ENCODE data around the gene ZBED5.
"Not testable (repeated sequence)": the region's sequence is repeated elsewhere in the genome, so short reads cannot be mapped to it uniquely, and the experiment has no call there.

Gene ZBED5

DNA sequence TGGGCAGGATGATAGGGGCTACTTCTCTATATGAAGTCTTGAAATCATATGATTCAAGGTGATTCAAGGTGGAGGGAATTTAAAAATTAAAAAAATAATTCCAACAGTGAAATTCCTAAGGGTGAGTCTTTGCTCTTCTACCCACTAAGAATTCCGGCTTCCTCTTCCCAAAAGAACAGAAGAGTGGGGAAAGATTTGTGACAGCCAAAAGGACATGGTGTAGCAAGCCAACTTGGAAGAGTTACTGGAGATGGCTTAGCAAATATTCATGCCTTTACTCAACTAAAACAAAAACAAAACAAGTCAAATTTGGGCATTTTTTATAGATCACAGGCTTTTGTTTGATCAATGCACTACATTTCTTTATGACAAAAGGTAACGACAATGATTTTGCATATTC, 12.3 kb downstream of the ZBED5 start:
- DNase-seq (ENCODE audit: insufficient read length, low spot score) (no peak), FAIRE-seq (no peak)
- no peak for TF ChIP-seq PAX5 (IDR thresholded peaks at IDR 0.05; ENCODE audit: insufficient read depth, low read length, severe bottlenecking)

DNA sequence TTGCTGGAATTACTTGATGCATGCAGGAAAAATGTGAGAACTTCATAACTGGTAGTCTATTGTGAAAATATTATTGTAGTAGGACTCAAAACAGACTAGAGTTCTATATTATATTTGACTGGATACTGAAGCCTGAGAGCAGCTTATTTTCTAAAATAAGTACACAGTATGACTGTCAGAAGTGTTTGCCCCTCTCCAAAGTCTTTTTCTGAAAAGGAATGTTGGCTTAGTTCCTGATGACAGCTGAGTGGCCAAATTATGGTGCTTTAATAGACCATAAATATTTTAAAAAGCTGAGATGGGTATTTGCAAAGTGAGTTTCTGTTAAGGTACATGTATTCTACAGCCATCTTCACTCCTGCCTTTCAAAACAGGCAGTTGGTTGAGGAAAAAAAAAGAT, 13.1 kb downstream of the ZBED5 start:
- FAIRE-seq (no peak), DNase-seq (ENCODE audit: insufficient read length, low spot score) (no peak)
- TF ChIP-seq PAX5 (IDR thresholded peaks at IDR 0.05; ENCODE audit: insufficient read depth, low read length, severe bottlenecking) (no peak), POLR2AphosphoS5 (IDR thresholded peaks at IDR 0.05; ENCODE audit: low read depth, low read length) (no peak), SPI1 (IDR thresholded peaks at IDR 0.05; ENCODE audit: low read depth, low read length) (no peak), POU2F2 (IDR thresholded peaks at IDR 0.05; ENCODE audit: low read depth, low read length) (no peak), TAF1 (IDR thresholded peaks at IDR 0.05; ENCODE audit: low read depth, low read length) (no peak), POLR2A (IDR thresholded peaks at IDR 0.05; ENCODE audit: low read depth, low read length) (no peak)

DNA sequence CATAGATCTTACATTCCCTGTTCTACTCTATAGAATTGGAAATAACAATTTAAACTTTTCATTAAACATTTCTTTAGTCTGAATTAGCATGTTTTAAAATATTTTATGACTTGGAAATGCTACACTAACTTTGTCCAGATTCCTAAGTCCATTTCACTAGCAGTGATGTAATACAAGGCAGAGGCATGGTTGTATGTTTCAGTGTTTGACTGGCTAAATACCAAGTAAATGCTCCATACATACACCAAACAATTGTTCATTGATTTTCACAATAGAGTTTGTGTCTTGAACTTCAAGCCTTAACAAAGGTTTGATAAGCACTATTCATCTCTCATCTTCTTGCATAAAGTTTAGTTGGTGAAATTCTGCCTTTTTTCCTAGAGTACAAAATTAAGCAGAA, 13.5 kb downstream of the ZBED5 start:
- FAIRE-seq = no peak
- TF ChIP-seq POLR2AphosphoS5 (IDR thresholded peaks at IDR 0.05; ENCODE audit: low read depth, low read length) = no peak
- no peak for TF ChIP-seq POLR2A (IDR thresholded peaks at IDR 0.05; ENCODE audit: low read depth, low read length)
- no peak for TF ChIP-seq SPI1 (IDR thresholded peaks at IDR 0.05; ENCODE audit: low read depth, low read length)
- TF ChIP-seq POU2F2 (IDR thresholded peaks at IDR 0.05; ENCODE audit: low read depth, low read length) = no peak
- no peak for TF ChIP-seq TAF1 (IDR thresholded peaks at IDR 0.05; ENCODE audit: low read depth, low read length)
- TF ChIP-seq PAX5 (IDR thresholded peaks at IDR 0.05; ENCODE audit: insufficient read depth, low read length, severe bottlenecking) = no peak
- no peak for DNase-seq (ENCODE audit: insufficient read length, low spot score)

- DNase-seq (ENCODE audit: insufficient read length, low spot score) (no peak), FAIRE-seq (no peak)
- TF ChIP-seq POLR2A (IDR thresholded peaks at IDR 0.05; ENCODE audit: low read depth, low read length) (no peak), POU2F2 (IDR thresholded peaks at IDR 0.05; ENCODE audit: low read depth, low read length) (no peak), SPI1 (IDR thresholded peaks at IDR 0.05; ENCODE audit: low read depth, low read length) (no peak), POLR2AphosphoS5 (IDR thresholded peaks at IDR 0.05; ENCODE audit: low read depth, low read length) (no peak), TAF1 (IDR thresholded peaks at IDR 0.05; ENCODE audit: low read depth, low read length) (no peak), PAX5 (IDR thresholded peaks at IDR 0.05; ENCODE audit: insufficient read depth, low read length, severe bottlenecking) (no peak)
These were observed 19.0 kb downstream of the ZBED5 start for GRCh38 chr11:10838881-10839280.

GRCh38 chr11:10838083-10838482, 19.8 kb downstream of the ZBED5 start:
- FAIRE-seq (no peak), DNase-seq (ENCODE audit: insufficient read length, low spot score) (no peak)
- TF ChIP-seq POU2F2 (IDR thresholded peaks at IDR 0.05; ENCODE audit: low read depth, low read length) = no peak
- no peak for TF ChIP-seq TAF1 (IDR thresholded peaks at IDR 0.05; ENCODE audit: low read depth, low read length)
- no peak for TF ChIP-seq POLR2A (IDR thresholded peaks at IDR 0.05; ENCODE audit: low read depth, low read length)
- TF ChIP-seq POLR2AphosphoS5 (IDR thresholded peaks at IDR 0.05; ENCODE audit: low read depth, low read length) = no peak
- no peak for TF ChIP-seq PAX5 (IDR thresholded peaks at IDR 0.05; ENCODE audit: insufficient read depth, low read length, severe bottlenecking)
- TF ChIP-seq SPI1 (IDR thresholded peaks at IDR 0.05; ENCODE audit: low read depth, low read length) = no peak

DNA sequence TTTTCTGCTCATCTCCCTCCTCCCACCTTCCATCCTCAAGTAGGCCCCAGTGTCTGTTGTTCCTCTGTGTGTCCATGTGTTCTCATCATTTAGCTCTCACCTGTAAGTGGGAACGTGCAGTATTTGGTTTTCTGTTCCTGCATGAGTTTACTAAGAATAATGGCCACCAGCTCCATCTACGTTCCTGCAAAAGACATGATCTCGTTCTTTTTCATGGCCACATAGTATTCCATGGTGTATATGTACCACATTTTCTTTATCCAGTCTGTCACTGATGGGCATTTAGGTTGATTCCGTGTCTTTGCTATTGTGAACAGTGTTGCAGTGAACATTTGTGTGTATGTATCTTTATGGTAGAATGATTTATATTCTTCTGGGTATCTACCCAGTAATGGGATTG, 21.0 kb downstream of the ZBED5 start:
- not testable (repeated sequence) for FAIRE-seq; DNase-seq (ENCODE audit: insufficient read length, low spot score)

DNA sequence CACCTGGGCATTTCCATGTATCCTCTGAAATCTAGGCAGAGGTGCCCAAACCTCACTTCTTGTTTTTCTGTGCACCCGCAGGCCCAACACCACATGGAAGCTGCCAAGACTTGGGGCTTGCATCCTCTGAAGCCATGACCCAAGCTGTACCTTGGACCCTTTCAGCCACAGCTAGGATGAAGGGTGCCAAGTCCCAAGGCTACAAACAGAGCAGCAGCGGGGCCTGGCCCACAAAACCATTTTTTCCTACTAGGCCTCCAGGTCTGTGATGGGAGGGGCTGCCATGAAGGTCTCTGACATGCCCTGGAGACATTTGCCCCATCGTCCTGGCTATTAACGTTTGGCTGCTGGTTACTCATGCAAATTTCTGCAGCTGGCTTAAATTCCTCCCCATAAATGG, 28.7 kb downstream of the ZBED5 start:
- TF ChIP-seq PAX5 (IDR thresholded peaks at IDR 0.05; ENCODE audit: insufficient read depth, low read length, severe bottlenecking) = no peak
- TF ChIP-seq TAF1 (IDR thresholded peaks at IDR 0.05; ENCODE audit: low read depth, low read length) = no peak
- no peak for TF ChIP-seq POU2F2 (IDR thresholded peaks at IDR 0.05; ENCODE audit: low read depth, low read length)
- TF ChIP-seq SPI1 (IDR thresholded peaks at IDR 0.05; ENCODE audit: low read depth, low read length) = no peak
- no peak for TF ChIP-seq POLR2AphosphoS5 (IDR thresholded peaks at IDR 0.05; ENCODE audit: low read depth, low read length)
- no peak for TF ChIP-seq POLR2A (IDR thresholded peaks at IDR 0.05; ENCODE audit: low read depth, low read length)
- DNase-seq (ENCODE audit: insufficient read length, low spot score) = no peak
- no peak for FAIRE-seq

GRCh38 chr11:10828402-10828801, 29.5 kb downstream of the ZBED5 start:
- FAIRE-seq = no peak
- TF ChIP-seq PAX5 (IDR thresholded peaks at IDR 0.05; ENCODE audit: insufficient read depth, low read length, severe bottlenecking) (no peak), POU2F2 (IDR thresholded peaks at IDR 0.05; ENCODE audit: low read depth, low read length) (no peak), TAF1 (IDR thresholded peaks at IDR 0.05; ENCODE audit: low read depth, low read length) (no peak), SPI1 (IDR thresholded peaks at IDR 0.05; ENCODE audit: low read depth, low read length) (no peak), POLR2AphosphoS5 (IDR thresholded peaks at IDR 0.05; ENCODE audit: low read depth, low read length) (no peak), POLR2A (IDR thresholded peaks at IDR 0.05; ENCODE audit: low read depth, low read length) (no peak)
- DNase-seq (ENCODE audit: insufficient read length, low spot score) = no peak

DNA sequence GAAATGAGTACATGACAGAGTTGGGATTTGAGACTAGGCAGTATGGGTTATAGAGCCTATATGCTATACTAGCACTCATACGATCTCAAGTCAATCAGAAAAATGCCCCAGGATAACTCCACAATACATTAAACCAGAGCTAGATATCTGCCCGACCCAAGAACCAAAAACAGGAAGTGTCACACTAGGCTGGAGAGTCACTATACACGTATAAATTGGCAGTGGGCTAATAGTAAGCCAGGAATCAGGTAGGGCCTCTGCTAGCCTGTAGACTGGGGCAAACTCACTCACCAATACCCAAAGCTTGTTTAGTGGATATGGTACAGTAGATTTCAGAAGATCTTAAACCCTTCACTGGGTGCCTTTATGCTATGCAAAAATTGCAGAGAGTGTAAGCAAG, 33.0 kb downstream of the ZBED5 start:
- DNase-seq (ENCODE audit: insufficient read length, low spot score) (no peak), FAIRE-seq (peak; percentile 94)
- TF ChIP-seq POLR2A (IDR thresholded peaks at IDR 0.05; ENCODE audit: low read depth, low read length) (no peak; the same call in 1 of the 2 replicates), SPI1 (IDR thresholded peaks at IDR 0.05; ENCODE audit: low read depth, low read length) (peak; percentile 98)

GRCh38 chr11:10823152-10823579, 34.7 kb downstream of the ZBED5 start:
- no peak for FAIRE-seq
- TF ChIP-seq PAX5 (IDR thresholded peaks at IDR 0.05; ENCODE audit: insufficient read depth, low read length, severe bottlenecking) (no peak), POLR2A (IDR thresholded peaks at IDR 0.05; ENCODE audit: low read depth, low read length) (no peak), POU2F2 (IDR thresholded peaks at IDR 0.05; ENCODE audit: low read depth, low read length) (no peak), POLR2AphosphoS5 (IDR thresholded peaks at IDR 0.05; ENCODE audit: low read depth, low read length) (no peak), SPI1 (IDR thresholded peaks at IDR 0.05; ENCODE audit: low read depth, low read length) (no peak), TAF1 (IDR thresholded peaks at IDR 0.05; ENCODE audit: low read depth, low read length) (no peak)
- no peak for DNase-seq (ENCODE audit: insufficient read length, low spot score)

- DNase-seq (ENCODE audit: insufficient read length, low spot score); FAIRE-seq: not testable (repeated sequence)
These were observed 35.4 kb downstream of the ZBED5 start for GRCh38 chr11:10822491-10822890.

All from GM12891 (cell line).